ENCODE data around the gene ATP8B1.

The ATP8B1 gene

DNA sequence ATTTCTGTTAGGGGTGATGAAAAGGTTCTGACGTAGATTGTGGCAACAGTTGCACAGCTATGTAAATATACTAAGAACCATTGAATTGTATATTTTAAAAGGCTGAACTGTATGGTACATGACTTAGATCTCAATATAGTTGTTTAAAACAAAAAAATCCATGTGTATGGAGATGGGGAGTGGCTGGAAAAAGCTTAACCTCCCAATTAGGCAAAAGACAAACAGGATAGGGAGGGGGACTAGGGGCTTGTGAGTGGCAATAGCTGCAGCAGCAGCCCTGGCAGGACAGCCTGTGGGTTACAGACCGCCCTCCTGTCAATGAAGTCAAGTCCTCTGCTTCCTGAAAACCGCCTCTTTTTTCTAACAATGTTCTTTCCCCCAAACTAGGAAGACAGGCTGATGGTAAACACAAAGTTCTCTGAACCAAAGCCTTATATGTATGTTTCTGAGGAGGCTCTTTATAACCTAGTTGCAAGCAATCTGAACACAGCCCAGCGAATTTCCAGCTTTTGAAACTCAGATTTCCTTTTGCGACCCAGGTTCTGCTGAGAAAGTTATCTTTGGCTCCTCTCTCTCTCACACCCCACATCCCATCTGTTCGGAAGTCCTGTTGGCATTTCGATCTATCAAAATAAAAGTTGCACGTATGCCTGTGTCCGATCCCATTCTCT, 10.3 kb downstream of the ATP8B1 start:
- no peak for DNase-seq (ENCODE audit: low read depth)

DNA sequence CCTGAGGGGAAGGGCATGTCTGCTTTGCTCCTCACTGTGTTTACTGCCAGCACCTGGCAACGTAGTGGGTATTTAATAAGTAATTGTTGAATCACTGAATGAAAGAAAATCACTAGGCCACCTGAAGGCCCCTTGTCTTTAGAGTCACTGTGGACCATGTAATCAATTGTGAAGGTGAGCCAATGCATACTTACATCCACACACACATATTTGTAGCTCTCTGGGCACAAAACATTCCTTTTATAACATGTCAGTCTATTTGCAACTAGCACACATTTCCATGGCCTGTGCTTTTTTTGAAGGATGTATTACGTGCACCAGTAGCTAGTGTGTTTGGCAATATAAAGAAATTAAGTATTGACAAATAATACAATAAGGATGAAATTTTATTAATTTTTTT, 11.2 kb downstream of the ATP8B1 start:
- no peak for DNase-seq (ENCODE audit: low read depth)

GRCh38 chr18:57791192-57791591, 11.9 kb downstream of the ATP8B1 start:
- no peak for DNase-seq (ENCODE audit: low read depth)

GRCh38 chr18:57790316-57790715, 12.8 kb downstream of the ATP8B1 start:
- DNase-seq (ENCODE audit: low read depth) = no peak

DNA sequence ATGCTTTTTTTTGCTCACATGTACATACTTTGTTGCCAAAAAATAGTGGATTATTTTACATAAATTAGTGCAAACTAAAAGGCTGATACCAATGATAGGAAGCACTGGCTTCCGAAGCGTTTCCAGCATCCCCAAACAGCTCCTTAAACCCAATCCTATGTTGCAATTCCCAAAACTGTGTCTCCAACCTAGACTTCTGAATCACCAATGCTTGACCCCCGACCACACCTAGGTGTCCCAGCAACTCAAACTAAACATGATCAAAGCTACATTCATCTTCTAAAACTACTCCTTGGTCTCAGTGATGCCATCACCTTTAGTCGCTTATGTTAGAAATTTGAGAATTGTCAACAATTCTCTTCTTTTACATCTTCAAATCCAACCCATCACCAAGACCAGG, 13.4 kb downstream of the ATP8B1 start:
- DNase-seq (ENCODE audit: low read depth) = no peak

GRCh38 chr18:57789090-57789489, 14.0 kb downstream of the ATP8B1 start:
- no peak for DNase-seq (ENCODE audit: low read depth)

DNA sequence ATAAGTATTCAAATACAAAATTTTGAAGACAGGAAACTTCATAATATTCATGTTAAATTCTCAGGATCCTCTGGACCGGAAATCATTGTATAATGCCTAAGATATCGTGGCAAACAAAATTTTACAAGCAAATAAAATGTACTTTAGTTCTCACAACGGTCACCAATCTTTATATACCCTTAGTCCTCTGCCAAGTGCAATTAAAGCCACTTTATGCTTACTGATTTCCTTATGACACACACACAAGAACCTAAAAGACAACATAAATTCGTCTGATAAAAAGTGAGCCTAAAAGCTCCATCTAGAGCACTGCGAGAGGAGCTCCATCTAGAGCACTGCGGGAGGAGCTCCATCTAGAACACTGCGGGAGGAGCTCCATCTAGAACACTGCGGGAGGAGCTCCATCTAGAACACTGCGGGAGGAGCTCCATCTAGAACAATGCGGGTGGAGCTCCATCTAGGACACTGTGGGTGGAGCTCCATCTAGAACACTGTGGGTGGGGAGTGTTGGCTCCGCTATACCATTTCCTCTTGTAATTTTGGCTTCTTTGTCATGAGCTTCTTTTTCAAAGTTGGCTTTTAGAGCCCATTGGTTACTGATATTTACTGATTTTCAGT, 15.9 kb downstream of the ATP8B1 start:
- no peak for DNase-seq (ENCODE audit: low read depth)

DNA sequence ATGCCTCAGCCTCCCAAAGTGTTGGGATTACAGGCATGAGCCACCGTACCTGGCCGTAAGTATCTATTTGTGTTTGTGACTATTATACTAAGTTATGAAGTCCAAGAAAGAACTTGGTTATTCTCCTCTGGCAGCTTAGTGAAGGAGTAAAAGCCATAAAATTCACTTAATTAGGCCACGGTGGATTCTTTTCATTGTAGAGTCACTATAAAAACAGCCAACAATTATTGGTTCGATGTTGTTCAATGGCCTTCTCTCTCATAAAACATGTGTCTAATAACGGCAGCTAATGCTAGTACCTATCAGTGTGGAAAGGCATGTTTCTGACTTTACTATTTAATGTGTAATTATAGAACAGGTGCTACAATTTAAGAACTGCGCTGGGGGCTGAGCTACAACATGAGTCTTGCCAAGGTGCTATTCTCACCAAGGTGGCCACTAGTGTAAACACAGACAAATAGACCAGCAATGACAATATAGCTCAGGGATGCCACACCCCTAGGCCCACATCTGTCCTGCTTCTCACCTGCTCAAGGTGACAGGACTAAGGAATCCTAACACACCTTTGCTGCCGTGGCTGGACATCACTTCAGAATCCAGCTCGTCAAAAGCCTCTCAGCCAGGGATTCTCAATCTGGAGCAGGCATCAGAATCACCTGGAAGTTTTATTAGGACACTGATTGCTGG, 17.2 kb downstream of the ATP8B1 start:
- DNase-seq (ENCODE audit: low read depth) = no peak

DNA sequence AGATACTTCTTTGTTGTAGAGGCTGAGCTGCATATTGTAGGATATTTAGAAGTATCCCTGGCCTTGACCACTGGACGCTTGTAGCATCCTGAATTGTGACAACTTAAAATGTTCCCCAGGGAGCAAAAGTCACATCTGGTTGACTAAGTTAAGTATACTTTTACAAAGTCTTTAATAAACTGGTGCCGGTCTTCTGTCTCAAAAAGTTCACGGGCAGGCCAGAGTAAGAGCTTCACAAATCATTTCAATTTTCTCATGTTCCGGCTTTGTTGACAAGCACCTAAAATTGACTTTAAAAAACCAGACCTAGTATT, 18.4 kb downstream of the ATP8B1 start:
- no peak for DNase-seq (ENCODE audit: low read depth)

DNA sequence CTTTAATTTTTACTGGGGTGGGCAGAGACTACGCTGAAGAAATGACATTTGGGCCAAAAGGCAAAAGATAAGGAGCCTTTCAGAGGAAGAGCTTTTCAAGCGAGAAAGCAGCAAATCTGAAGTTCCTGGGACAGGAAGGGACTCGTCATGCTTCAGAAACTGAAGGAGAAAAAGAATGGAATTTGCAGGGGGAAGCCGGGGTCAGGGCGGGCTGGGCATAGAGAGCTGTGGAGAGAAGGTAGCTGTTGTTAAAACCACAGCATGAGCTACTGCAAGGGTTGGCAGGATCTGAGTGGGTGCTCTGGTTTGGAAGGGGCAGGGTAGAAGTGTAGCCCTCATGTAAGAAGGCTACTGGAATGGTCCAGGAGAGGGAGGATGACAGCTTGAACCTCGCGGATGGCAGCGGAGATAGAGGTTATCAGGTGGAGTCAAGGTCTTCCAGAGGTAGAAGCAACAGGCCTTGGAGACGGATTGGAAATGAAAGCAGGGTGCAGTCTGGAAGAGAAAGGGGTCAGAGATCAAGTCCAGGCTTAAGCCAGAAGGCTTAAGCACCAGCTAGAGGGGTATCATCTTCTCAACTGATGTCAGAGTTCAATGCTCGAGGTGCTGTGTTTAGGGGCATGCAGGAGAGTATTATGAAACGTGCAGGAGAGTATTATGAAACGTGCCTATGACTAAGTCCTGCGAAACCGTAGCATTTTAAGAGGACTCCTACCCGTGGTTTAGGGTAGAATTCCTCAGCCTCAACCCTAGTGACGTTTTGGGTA, 18.9 kb downstream of the ATP8B1 start:
- DNase-seq (ENCODE audit: low read depth) = no peak

DNA sequence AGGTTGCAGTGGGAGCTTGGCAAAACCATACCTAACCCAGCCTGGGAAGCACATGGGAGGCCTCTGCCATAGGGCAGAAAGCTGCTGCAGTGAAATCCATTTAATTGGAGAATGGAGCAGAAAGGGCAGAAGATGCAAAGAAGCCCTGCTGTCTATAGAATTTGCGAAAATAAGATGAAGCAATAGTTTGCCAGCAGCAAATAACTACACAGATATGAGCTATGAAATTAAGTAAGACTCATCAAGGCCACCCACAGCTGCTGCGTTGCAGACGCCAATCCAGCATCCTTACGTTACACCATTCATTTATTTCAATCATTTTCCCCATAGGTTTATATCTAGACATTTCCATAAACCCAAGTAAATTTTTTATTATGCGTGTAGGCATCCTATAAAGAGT, 21.1 kb downstream of the ATP8B1 start:
- DNase-seq (ENCODE audit: low read depth) = no peak

GRCh38 chr18:57780706-57781347, 22.3 kb downstream of the ATP8B1 start:
- DNase-seq (ENCODE audit: low read depth) = no peak

- no peak for DNase-seq (ENCODE audit: low read depth)
These were observed 22.8 kb downstream of the ATP8B1 start for GRCh38 chr18:57780318-57780705.

DNA sequence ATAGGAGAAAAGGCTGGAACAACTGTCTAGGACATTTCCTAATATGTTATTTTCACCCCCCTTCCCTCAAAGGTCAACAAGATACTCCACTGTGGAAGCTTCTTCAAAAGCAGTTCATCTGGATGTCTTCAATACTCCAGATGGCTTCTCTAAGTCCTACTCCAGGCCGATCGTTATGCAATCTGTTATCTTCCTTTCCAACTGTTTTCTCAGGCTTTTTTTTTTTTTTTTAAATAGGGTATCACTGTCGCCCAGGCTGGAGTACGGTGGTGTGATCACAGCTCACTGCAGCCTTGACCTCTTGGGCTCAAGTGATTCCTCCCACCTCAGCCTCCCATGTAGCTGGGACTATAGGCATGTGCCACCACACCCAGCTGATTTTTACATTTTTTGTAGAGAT, 26.3 kb downstream of the ATP8B1 start:
- DNase-seq (ENCODE audit: low read depth) = no peak

DNA sequence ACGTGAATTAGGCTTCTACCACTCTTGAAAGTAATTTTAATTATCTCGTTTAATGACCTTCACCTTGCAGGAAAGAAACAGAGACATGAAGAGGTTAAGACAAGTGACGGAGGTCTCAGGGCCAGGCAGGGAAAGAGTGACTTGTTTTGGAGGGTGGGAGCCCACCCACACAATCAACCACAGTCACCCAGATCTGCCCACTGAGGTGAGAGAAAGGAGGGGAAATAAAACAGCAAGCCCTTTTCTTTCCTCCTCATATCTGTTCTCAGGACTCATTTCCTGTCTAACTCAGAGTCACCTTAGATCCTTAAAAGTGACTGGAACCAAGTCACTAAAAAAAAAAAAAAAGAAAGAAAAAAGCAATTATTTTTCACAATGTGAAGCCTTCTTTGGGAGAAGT, 26.8 kb downstream of the ATP8B1 start:
- no peak for DNase-seq (ENCODE audit: low read depth)

DNA sequence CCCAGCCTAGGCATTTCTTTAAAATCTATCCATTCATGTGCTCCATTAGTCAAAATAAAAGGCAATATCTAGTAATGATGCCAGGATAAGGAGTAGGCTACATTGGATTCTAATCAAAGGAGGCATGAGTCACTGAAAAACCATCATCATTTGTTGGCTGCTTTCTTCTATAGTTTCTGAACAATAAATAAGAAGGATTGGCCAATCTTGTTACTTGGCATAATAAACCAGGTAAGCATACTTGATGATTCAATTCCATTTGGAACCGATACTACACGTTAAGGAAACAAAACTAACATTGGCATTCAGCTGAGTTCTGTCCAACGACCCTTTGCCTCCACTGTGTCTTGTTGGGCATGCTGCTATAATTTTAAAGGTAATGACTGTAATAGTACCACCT, 27.2 kb downstream of the ATP8B1 start:
- DNase-seq (ENCODE audit: low read depth) = no peak

- DNase-seq (ENCODE audit: low read depth) = no peak
These were observed 30.7 kb downstream of the ATP8B1 start for GRCh38 chr18:57772387-57772799.

DNA sequence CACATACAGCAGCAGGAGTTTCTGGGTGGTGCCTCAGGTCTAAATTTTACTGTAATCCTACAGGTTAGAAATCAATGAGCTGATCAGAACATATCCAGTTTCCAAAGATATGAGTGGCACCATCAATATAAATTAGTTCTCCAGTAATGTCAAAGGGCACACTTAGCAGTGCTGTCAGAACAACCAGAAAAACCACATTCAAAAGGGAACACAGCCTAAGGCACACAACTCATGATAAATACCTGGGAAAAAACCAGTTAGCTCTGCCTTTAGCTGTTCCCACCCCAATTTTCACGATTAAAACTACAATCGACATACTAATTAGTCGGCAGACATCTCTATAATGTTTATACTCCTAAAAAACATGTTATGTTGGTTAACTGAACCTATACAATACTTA, 31.5 kb downstream of the ATP8B1 start:
- DNase-seq (ENCODE audit: low read depth) = no peak

- no peak for DNase-seq (ENCODE audit: low read depth)
These were observed 31.9 kb downstream of the ATP8B1 start for GRCh38 chr18:57771193-57771592.

DNA sequence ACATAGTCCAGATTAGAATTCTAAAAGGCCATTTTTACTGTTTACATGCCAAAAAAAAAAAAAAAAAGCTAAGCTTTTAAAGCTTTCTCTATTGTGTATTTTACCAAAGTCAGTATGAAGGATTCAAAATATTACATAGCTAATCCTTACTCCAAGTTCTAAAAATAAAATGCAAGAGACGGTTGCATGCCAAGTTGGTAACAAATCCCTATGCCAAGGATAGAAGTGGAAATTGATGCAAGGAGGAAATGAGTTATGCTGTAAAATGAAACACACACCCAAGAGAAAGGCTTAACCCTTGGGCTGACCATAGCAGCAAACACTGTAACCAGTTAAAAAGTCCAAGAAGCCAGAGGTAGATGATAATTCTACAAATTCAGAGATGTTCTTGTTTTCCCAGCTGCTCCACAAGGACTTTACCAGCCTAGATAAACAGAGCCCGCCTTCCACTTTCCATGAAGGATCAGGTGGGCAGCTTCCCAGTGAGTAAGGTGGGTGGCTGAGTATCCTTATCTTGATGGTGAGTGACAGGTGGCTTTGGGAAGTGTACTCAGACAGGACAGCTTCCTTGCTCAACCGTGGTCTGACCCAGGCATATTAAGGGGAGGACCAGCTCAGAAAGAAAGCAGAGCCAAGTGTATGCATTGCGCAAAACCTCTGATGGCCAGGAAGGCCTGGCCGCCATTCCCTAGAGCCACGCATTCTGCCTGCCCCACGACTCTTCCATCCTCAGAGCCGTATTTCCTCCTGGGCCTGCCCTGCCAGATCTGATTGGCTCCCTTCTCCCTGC, 34.4 kb downstream of the ATP8B1 start:
- DNase-seq (ENCODE audit: low read depth) = no peak

DNA sequence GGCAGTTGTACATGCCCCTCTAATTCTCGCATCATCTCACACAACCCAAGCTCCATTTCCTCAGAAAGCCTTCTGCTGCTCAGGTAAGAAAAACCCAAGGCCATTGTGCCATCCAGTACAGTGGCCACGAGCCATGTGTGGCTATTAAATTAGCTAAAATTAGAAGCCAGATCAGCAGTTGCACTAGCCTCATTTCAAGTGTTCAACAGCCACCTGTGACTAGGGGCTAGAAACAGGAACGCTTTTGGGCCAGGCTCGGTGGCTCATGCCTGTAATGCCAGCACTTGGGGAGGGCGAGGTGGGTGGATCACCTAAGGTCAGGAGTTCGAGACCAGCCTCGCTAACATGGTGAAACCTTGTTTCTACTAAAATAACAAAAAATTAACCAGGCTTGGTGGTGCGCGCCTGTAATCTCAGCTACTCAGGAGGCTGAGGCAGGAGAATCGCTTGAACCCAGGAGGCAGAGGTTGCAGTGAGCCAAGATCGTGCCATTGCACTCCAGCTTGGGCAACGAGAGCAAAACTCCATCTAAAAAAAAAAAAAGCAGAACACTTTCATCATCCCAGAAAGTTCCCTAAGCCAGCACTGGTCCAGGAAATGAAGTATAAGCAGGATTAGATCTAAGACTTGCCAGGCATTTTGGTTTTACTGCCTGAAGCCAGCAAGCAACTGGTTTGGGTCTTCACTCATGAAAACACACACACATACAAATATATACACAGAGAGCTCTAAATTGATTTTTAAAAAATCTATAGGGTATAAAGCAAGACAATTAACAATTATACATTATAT, 35.7 kb downstream of the ATP8B1 start:
- no peak for DNase-seq (ENCODE audit: low read depth)
